ENCODE measurements around the gene ZBTB32. TPM values are rescaled to one million over a fixed set of nuclear protein-coding genes. Genes with fewer than 3 reads are reported as not detected.

Gene ZBTB32
- total RNA-seq, 2 donors from 2014 or later: not detected

DNA sequence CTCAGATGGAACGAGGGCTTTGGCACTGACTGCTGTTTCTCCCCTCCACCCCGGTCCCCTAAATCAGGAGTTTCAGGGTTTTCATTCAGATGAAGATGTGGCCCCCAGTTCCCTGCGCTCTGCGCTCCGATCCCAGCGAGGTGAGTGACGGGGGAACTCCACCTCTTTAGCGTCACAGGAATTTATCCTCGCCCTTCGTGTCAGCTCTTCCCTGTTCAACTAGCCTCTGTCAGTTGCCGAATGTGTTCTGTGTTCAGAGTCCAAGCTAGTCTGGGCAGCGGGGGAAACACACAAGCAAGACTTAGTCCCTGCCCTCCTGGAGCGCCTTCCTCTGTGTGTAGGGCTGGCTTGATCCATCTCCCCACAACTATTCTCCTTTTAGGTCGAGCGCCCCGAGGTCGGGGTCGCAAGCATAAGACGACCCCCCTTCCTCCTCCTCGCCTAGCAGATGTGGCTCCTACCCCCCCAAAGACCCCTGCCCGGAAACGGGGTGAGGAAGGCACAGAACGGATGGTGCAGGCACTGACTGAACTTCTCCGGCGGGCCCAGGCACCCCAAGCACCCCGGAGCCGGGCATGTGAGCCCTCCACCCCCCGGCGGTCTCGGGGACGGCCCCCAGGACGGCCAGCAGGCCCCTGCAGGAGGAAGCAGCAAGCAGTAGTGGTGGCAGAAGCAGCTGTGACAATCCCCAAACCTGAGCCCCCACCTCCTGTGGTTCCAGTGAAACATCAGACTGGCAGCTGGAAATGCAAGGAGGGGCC, 15.2 kb downstream of the ZBTB32 start:
- ATAC-seq (no peak), DNase-seq (no peak)
- Histone ChIP-seq H3K27me3 (no peaks in the 10 kb centered on the region), H3K27ac (no peak overlapping the region), H3K4me3 (no peak overlapping the region), H3K4me1 (peaks cover 34% of the 10 kb centered on the region), H3K9me3 (no peaks in the 10 kb centered on the region), H3K36me3 (replicated peaks in 1 of 2; ENCODE audit: insufficient read depth in 1 of 2, low read depth in 2 of 2) (peaks cover 13 to 18% of the 10 kb centered on the region in 2 donors)
- no peak for TF ChIP-seq POLR2A (IDR thresholded peaks at IDR 0.05)
- TF ChIP-seq, protein P1, sequence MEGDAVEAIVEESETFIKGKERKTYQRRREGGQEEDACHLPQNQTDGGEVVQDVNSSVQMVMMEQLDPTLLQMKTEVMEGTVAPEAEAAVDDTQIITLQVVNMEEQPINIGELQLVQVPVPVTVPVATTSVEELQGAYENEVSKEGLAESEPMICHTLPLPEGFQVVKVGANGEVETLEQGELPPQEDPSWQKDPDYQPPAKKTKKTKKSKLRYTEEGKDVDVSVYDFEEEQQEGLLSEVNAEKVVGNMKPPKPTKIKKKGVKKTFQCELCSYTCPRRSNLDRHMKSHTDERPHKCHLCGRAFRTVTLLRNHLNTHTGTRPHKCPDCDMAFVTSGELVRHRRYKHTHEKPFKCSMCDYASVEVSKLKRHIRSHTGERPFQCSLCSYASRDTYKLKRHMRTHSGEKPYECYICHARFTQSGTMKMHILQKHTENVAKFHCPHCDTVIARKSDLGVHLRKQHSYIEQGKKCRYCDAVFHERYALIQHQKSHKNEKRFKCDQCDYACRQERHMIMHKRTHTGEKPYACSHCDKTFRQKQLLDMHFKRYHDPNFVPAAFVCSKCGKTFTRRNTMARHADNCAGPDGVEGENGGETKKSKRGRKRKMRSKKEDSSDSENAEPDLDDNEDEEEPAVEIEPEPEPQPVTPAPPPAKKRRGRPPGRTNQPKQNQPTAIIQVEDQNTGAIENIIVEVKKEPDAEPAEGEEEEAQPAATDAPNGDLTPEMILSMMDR (IDR thresholded peaks at IDR 0.05): no peak
- intact Hi-C loops (cut with DNase I): loop anchor here (10.0 kb wide), 1 partner anchor 165 kb away; no protein-coding TSS in a partner anchor
- 73 to 77% methylated on average over 21 to 32 of the region's 32 CpGs for WGBS, 2 donors

DNA sequence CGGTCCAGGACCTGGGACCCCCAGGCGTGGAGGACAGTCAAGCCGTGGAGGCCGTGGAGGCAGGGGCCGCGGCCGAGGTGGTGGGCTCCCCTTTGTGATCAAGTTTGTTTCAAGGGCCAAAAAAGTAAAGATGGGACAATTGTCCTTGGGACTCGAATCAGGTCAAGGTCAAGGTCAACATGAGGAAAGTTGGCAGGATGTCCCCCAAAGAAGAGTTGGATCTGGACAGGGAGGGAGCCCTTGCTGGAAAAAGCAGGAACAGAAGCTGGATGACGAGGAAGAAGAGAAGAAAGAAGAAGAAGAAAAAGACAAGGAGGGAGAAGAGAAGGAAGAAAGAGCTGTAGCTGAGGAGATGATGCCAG, 15.8 kb downstream of the ZBTB32 start:
- H3K27me3 ChIP-seq: no peaks in the 10 kb centered on the region
- peaks cover 32% of the 10 kb centered on the region for H3K4me1 ChIP-seq
- 85 to 89% methylated on average over 8 to 9 of the region's 9 CpGs for WGBS, 2 donors
- DNase-seq: no peak
- H3K4me3 ChIP-seq: no peak overlapping the region
- H3K27ac ChIP-seq: no peak overlapping the region
- no peak for ATAC-seq
- intact Hi-C loops (cut with DNase I): no loop called here
- peaks cover 18 to 23% of the 10 kb centered on the region in 2 donors for H3K36me3 ChIP-seq (replicated peaks in 1 of 2; ENCODE audit: insufficient read depth in 1 of 2, low read depth in 2 of 2)
- TF ChIP-seq POLR2A (IDR thresholded peaks at IDR 0.05): no peak
- TF ChIP-seq, protein P1 (IDR thresholded peaks at IDR 0.05): no peak
- H3K9me3 ChIP-seq: no peaks in the 10 kb centered on the region

DNA sequence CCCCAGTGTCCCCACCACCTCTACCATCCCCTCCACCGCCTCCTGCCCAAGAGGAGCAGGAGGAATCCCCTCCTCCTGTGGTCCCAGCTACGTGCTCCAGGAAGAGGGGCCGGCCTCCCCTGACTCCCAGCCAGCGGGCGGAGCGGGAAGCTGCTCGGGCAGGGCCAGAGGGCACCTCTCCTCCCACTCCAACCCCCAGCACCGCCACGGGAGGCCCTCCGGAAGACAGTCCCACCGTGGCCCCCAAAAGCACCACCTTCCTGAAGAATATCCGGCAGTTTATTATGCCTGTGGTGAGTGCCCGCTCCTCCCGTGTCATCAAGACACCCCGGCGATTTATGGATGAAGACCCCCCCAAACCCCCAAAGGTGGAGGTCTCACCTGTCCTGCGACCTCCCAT, 16.3 kb downstream of the ZBTB32 start:
- no peaks in the 10 kb centered on the region for H3K9me3 ChIP-seq
- WGBS, 2 donors: 76 to 93% methylated on average over 4 to 12 of the region's 17 CpGs
- peaks cover 27% of the 10 kb centered on the region for H3K4me1 ChIP-seq
- H3K4me3 ChIP-seq: no peak overlapping the region
- no peak overlapping the region for H3K27ac ChIP-seq
- no peak for DNase-seq
- TF ChIP-seq, protein P1 (IDR thresholded peaks at IDR 0.05): no peak
- no peak for TF ChIP-seq POLR2A (IDR thresholded peaks at IDR 0.05)
- H3K36me3 ChIP-seq (replicated peaks in 1 of 2; ENCODE audit: insufficient read depth in 1 of 2, low read depth in 2 of 2): peaks cover 23 to 28% of the 10 kb centered on the region in 2 donors
- no peaks in the 10 kb centered on the region for H3K27me3 ChIP-seq
- no peak for ATAC-seq
- intact Hi-C loops (cut with DNase I): no loop called here

DNA sequence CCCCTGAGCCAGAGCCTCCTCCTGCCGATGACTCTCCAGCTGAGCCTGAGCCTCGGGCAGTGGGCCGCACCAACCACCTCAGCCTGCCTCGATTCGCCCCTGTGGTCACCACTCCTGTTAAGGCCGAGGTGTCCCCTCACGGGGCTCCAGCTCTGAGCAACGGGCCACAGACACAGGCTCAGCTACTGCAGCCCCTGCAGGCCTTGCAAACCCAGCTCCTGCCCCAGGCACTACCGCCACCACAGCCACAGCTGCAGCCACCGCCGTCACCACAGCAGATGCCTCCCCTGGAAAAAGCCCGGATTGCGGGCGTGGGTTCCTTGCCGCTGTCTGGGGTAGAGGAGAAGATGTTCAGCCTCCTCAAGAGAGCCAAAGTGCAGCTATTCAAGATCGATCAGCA, 17.0 kb downstream of the ZBTB32 start:
- Histone ChIP-seq H3K4me3 (no peak overlapping the region), H3K9me3 (no peaks in the 10 kb centered on the region), H3K4me1 (peaks cover 20% of the 10 kb centered on the region), H3K27ac (no peak overlapping the region), H3K36me3 (replicated peaks in 1 of 2; ENCODE audit: insufficient read depth in 1 of 2, low read depth in 2 of 2) (peaks cover 27 to 36% of the 10 kb centered on the region in 2 donors), H3K27me3 (no peaks in the 10 kb centered on the region)
- 93 to 95% methylated on average over 11 to 16 of the region's 16 CpGs for WGBS, 2 donors
- ATAC-seq (no peak), DNase-seq (no peak)
- TF ChIP-seq POLR2A (IDR thresholded peaks at IDR 0.05): no peak
- TF ChIP-seq, protein P1 (IDR thresholded peaks at IDR 0.05): no peak
- intact Hi-C loops (cut with DNase I): no loop called here

DNA sequence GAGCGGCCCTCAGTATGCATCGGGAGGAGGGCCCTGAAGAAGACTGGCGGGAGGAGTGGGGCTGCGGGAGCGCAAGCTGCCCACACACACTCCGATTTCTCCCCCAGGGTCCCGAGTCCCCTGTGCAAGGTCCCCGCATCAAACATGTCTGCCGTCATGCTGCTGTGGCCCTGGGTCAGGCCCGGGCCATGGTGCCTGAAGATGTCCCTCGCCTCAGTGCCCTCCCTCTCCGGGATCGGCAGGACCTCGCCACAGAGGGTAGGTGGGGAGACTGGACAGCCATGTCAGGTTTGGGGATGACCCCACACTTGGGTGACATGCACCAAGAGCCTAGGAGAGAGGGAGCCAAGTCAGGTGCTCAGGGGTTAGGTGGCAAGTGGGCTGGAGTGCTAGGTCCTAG, 18.1 kb downstream of the ZBTB32 start:
- TF ChIP-seq, protein P1 (IDR thresholded peaks at IDR 0.05): no peak
- no peak for TF ChIP-seq POLR2A (IDR thresholded peaks at IDR 0.05)
- DNase-seq (no peak), ATAC-seq (no peak)
- intact Hi-C loops (cut with DNase I): no loop called here
- H3K4me3 ChIP-seq: no peak overlapping the region
- no peaks in the 10 kb centered on the region for H3K27me3 ChIP-seq
- peaks cover 17% of the 10 kb centered on the region for H3K4me1 ChIP-seq
- H3K9me3 ChIP-seq: no peaks in the 10 kb centered on the region
- 97% methylated on average over 11 to 14 of the region's 14 CpGs for WGBS, 2 donors
- peaks cover 27 to 44% of the 10 kb centered on the region in 2 donors for H3K36me3 ChIP-seq (replicated peaks in 1 of 2; ENCODE audit: insufficient read depth in 1 of 2, low read depth in 2 of 2)
- no peak overlapping the region for H3K27ac ChIP-seq
